Fibroblast of skin of left quadriceps (primary cell): ENCODE data around the gene ILK.

Experiments
- DNase-seq, 2 experiments: peaks; one replicate each; pipeline ENCODE4 v3.0.0-alpha.2; 2013; ENCODE audit warnings: low read depth in 2 of 2

Gene ILK

DNA sequence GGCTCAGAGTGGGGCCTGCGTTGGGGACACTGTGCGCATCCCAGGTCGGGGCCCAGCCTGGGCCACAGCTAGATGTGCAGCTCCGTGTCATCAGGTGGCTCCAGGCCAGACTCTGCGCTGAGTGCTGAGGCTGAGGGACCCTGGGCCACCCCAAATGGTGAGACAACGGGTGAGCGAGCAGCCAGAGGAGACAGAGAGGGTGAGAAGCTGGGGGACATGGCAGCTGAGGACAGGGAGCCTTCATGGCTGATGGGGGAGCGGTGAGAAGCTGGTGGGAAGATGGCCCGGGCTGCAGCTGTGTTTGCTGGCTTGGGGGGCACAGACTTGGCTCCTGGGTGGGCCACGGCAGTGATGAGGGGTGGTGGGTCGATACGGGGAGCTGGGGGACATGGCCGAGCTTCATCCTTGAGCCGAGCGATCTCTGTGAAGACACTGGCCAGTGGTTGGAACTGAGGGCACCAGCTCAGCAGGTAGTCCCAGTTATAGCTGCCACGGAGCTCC is 18.2 kb downstream of the ILK start:
- no peak for DNase-seq

DNA sequence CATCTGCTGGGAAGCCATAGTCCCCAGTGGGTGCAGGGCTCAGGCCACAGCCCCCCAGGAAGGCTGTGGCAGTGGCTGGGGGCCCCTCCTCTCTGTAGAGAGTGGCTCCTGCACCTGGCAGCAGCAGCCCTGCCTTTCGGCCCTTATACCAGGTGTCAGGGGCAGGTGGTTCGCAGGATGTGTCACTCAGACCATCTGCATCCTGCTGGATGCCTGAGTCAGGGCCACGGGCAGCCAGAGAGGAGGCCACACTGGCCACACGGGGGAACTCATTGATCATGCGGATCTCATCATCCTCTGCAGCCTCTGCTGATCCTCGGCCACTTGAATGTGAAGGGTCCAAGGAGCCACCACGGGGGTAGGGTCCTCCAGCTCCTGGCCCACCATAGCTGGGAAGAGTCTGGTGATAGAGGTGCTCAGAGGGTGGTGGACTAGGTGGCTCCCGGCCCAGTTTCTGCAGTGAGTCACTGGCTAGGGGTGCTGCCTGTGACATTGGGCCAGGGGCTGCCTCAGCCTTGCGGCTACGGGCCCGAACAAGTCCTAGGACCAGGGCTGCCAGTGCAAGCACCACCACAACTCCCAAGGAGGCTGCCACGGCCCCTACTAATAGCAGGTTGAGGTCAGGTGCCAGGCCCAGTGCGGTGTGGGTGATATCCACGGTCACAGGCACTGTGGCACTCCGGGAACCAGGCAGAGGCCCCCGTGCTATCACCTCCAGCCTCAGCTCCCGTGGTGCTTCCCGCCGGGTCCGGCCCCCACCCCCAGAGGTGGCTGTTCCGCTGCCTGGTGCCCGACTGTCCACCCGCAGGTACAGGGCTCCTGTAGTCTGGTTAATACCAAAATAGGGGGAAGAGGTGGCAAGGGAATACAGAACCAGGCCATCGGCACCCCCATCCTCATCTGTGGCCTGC is 18.9 kb downstream of the ILK start:
- no peak for DNase-seq

GRCh38 chr11:6623391-6624363 is 20.1 kb downstream of the ILK start:
- DNase-seq: no peak

GRCh38 chr11:6625156-6625831 is 21.7 kb downstream of the ILK start:
- no peak for DNase-seq

- DNase-seq: no peak
These were observed 22.4 kb downstream of the ILK start for GRCh38 chr11:6625832-6626420.

DNA sequence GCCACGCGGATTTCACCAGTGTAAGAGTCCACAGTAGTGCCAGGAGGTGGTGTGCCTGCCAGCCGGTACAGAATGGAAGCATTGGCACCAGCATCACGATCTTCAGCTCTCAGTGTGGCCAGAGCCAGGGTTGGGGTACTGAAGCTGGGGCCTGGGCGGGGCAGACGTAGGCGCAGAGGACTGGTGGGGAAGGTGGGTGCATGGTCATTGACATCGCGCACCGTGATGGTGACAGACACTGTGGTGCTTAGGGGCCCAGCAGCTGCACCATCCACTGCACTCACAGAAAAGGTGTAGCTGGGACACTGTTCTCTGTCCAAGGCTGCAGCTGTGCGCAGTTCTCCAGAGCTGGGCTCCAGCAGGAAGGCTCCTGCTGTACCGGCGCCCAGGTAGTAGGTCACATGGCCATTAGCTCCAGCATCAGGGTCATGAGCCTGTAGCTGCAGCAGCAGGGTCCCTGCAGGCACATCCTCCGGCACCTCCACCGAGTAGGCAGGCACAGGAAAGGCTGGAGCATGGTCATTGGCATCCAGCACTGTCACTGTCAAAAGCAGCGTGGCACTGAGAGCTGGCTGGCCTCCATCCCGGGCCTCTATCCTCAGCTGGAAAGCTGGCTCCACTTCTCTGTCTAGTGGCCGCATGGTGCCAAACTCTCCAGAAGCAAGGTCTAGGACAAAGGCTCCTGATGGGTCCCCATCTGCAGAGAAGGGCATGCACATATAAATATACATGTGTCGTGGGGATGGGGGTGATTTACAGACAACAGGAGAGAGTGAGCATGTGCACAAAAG is 23.6 kb downstream of the ILK start:
- no peak for DNase-seq

- no peak for DNase-seq
These were observed 24.2 kb downstream of the ILK start for GRCh38 chr11:6627762-6628241.

- no peak for DNase-seq
These were observed 25.0 kb downstream of the ILK start for GRCh38 chr11:6628526-6628925.

DNA sequence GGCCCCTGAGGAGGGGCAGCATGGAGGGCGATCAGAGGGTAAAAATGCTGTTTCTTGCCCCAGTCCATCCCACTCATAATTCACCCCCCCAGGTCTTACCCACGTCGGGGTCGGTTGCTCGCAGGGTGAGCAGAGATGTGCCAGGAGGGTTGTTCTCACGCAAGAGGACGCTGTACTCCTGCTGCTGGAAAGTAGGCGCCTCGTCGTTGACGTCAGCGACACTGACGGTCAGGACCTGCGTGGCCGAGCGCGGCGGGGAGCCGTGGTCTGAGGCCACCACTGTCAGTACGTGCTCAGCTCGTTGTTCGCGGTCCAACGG is 26.0 kb downstream of the ILK start:
- DNase-seq: no peak

DNA sequence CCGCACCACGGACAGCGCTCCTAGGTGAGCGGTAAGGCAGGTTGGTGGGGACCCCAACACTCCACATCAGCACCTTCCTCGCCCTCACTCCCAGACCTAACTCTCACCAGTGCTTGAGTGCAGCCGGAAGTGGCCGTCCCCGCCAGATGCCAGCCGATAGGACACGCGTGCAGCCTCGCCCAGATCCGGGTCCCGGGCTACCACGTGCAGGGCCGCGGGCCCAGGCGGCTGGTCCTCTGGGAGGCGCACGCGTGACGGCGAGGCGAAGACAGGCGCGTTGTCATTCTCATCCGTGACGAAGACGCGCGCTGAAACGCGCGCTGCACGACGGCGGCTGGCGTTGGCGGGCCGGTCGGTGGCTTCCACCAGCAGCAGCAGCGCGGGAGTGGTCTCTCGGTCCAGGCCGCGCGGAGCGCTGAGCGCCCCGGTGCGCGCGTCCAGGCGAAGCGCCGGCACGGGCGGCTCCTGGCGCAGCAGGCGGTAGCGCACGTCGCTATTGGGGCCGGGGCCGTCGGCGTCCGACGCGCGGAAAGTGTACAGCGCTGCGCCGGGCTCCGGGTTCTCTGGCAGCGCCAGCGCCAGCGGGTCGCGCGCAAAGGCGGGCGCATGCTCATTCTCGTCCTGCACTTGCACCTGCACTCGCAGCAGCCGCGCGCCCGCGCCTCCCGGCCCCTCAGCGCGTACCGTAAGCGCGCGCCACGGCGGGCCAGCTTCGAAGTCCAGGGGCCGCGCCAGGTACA is 26.5 kb downstream of the ILK start:
- DNase-seq: no peak

DNA sequence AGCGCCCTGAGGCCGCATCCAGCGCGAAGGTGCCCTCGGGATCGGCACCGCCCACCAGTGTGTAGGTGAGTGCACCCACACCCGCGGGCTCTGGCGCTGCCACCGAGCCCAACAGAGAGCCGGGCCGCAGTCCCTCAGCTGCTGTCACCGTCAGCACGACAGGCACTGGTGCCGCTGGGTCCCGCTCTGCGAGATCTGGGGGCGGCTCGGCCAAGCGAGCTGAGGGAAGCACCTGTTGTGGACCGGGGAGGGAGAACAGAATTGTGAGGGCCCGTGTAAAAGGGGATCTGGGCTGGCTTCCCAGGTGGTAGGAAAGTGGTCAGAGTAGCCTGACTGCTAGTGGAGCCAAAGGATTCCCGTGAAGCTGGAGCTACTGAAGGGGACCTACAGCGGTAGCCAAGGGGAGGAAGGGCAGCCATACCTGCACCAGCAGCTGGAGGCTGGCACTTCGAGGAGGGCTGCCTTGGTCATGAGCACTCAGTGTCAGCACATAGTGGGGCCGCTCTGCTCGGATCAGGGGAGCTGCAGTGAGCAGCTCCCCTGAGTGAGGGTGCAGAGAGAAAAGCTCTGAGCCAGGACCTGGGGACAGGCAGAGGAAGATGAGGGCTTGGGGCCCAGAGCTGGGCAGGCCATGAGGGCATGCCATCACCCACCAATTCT is 27.2 kb downstream of the ILK start:
- DNase-seq: no peak

DNA sequence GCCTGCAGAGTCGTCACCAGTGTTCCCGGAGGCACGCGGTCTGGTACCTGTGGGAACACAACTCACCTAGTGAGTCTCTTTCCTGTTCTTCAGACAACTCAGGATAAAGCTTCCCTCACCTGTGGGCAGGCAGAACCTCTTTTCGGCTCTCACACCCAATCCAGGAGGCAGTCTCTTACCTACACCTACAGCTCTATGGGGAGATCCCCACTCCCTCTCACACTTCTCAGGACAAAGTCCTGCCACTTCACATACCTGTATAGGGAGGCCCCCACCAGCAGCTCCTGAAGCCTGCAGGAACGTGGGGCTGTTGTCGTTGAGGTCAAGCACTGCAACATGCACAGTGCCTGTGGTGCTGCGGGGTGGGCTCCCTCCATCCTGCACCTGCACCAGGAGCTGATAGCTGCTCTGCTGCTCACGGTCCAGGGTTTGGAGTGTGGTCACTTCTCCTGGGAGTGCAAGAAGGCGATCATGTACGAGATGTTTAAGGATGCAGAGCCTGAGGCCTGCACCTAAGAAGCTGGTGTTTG is 27.9 kb downstream of the ILK start:
- no peak for DNase-seq

- no peak for DNase-seq
These were observed 28.8 kb downstream of the ILK start for GRCh38 chr11:6632116-6633073.

GRCh38 chr11:6633422-6634408 is 30.1 kb downstream of the ILK start:
- no peak for DNase-seq

- DNase-seq: no peak
These were observed 31.0 kb downstream of the ILK start for GRCh38 chr11:6634534-6634933.

GRCh38 chr11:6635082-6635932 is 31.7 kb downstream of the ILK start:
- no peak for DNase-seq
